ENCODE results near the gene ATG14.

GRCh38 chr14:55414551-55414950, 2.9 kb upstream of the ATG14 start:
- TF ChIP-seq PATZ1 (CRISPR knock-in tag; IDR thresholded peaks at IDR 0.05; ENCODE audit: borderline replicate concordance): no peak
- TF ChIP-seq ZNF70 (CRISPR knock-in tag; IDR thresholded peaks at IDR 0.05): no peak
- no peak for TF ChIP-seq SNAI2 (CRISPR knock-in tag; IDR thresholded peaks at IDR 0.05)
- TF ChIP-seq ZFP3 (CRISPR knock-in tag; IDR thresholded peaks at IDR 0.05): no peak

All from SK-N-SH treated with all-trans-retinoic acid at 6 μM for 48 hours (cell line).